GM12878 (cell line): Measurements from ENCODE around the gene DNAH2.

Experiments used
- YBX1 ChIP-seq: fragments of 450-650 bp; IDR thresholded peaks from 2 replicates; pipeline ENCODE4 v1.6.1; 2016; ENCODE audit warnings: antibody characterized with exemption
- TF ChIP-seq, protein P1 (sequence below): IDR thresholded peaks from 2 replicates; pipeline ENCODE4 v1.6.1; 2012; ENCODE audit warnings: mild to moderate bottlenecking, low read depth, low read length

- TF ChIP-seq YBX1, result no peak
- TF ChIP-seq, protein P1, sequence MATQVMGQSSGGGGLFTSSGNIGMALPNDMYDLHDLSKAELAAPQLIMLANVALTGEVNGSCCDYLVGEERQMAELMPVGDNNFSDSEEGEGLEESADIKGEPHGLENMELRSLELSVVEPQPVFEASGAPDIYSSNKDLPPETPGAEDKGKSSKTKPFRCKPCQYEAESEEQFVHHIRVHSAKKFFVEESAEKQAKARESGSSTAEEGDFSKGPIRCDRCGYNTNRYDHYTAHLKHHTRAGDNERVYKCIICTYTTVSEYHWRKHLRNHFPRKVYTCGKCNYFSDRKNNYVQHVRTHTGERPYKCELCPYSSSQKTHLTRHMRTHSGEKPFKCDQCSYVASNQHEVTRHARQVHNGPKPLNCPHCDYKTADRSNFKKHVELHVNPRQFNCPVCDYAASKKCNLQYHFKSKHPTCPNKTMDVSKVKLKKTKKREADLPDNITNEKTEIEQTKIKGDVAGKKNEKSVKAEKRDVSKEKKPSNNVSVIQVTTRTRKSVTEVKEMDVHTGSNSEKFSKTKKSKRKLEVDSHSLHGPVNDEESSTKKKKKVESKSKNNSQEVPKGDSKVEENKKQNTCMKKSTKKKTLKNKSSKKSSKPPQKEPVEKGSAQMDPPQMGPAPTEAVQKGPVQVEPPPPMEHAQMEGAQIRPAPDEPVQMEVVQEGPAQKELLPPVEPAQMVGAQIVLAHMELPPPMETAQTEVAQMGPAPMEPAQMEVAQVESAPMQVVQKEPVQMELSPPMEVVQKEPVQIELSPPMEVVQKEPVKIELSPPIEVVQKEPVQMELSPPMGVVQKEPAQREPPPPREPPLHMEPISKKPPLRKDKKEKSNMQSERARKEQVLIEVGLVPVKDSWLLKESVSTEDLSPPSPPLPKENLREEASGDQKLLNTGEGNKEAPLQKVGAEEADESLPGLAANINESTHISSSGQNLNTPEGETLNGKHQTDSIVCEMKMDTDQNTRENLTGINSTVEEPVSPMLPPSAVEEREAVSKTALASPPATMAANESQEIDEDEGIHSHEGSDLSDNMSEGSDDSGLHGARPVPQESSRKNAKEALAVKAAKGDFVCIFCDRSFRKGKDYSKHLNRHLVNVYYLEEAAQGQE, result no peak
These were observed 104.6 kb downstream of the DNAH2 start for GRCh38 chr17:7822126-7822525.
